ENCODE data around the gene ARFIP1.

The ARFIP1 gene

DNA sequence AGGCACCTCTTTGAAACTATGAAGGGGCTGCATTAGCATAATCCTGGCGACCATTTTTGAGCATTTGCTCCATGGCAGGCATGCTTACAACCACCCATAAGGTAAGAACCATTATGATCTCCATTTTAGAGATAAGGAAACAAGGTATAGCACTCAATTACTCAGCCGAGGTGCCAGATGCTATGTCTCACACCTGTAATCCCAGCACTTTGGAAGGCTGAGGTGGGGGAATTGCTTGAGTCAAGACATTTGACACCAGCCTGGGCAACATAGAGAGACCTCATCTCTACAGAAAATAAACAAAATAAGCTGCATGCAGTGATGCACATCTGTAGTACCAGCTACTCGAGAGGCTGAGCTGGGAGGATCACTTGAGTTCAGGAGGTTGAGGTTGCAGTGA lies 43.8 kb upstream of the ARFIP1 start (continued):
- TF ChIP-seq, protein P1, sequence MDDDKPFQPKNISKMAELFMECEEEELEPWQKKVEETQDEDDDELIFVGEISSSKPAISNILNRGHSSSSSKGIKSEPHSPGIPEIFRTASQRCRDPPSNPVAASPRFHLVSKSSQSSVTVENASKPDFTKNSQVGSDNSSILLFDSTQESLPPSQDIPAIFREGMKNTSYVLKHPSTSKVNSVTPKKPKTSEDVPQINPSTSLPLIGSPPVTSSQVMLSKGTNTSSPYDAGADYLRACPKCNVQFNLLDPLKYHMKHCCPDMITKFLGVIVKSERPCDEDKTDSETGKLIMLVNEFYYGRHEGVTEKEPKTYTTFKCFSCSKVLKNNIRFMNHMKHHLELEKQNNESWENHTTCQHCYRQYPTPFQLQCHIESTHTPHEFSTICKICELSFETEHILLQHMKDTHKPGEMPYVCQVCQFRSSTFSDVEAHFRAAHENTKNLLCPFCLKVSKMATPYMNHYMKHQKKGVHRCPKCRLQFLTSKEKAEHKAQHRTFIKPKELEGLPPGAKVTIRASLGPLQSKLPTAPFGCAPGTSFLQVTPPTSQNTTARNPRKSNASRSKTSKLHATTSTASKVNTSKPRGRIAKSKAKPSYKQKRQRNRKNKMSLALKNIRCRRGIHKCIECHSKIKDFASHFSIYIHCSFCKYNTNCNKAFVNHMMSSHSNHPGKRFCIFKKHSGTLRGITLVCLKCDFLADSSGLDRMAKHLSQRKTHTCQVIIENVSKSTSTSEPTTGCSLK (tag by site-specific recombination; IDR thresholded peaks at IDR 0.05) = no peak
- TF ChIP-seq ZBTB48 (tag by site-specific recombination; IDR thresholded peaks at IDR 0.05) (no peak), SCRT2 (tag by site-specific recombination; IDR thresholded peaks at IDR 0.05) (no peak), SP7 (tag by site-specific recombination; IDR thresholded peaks at IDR 0.05) (no peak), ZNF324 (tag by site-specific recombination; IDR thresholded peaks at IDR 0.05) (no peak)
- TF ChIP-seq, protein P2, sequence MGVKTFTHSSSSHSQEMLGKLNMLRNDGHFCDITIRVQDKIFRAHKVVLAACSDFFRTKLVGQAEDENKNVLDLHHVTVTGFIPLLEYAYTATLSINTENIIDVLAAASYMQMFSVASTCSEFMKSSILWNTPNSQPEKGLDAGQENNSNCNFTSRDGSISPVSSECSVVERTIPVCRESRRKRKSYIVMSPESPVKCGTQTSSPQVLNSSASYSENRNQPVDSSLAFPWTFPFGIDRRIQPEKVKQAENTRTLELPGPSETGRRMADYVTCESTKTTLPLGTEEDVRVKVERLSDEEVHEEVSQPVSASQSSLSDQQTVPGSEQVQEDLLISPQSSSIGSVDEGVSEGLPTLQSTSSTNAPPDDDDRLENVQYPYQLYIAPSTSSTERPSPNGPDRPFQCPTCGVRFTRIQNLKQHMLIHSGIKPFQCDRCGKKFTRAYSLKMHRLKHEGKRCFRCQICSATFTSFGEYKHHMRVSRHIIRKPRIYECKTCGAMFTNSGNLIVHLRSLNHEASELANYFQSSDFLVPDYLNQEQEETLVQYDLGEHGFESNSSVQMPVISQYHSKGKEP (tag by site-specific recombination; IDR thresholded peaks at IDR 0.05) = no peak
- TF ChIP-seq, protein P3, sequence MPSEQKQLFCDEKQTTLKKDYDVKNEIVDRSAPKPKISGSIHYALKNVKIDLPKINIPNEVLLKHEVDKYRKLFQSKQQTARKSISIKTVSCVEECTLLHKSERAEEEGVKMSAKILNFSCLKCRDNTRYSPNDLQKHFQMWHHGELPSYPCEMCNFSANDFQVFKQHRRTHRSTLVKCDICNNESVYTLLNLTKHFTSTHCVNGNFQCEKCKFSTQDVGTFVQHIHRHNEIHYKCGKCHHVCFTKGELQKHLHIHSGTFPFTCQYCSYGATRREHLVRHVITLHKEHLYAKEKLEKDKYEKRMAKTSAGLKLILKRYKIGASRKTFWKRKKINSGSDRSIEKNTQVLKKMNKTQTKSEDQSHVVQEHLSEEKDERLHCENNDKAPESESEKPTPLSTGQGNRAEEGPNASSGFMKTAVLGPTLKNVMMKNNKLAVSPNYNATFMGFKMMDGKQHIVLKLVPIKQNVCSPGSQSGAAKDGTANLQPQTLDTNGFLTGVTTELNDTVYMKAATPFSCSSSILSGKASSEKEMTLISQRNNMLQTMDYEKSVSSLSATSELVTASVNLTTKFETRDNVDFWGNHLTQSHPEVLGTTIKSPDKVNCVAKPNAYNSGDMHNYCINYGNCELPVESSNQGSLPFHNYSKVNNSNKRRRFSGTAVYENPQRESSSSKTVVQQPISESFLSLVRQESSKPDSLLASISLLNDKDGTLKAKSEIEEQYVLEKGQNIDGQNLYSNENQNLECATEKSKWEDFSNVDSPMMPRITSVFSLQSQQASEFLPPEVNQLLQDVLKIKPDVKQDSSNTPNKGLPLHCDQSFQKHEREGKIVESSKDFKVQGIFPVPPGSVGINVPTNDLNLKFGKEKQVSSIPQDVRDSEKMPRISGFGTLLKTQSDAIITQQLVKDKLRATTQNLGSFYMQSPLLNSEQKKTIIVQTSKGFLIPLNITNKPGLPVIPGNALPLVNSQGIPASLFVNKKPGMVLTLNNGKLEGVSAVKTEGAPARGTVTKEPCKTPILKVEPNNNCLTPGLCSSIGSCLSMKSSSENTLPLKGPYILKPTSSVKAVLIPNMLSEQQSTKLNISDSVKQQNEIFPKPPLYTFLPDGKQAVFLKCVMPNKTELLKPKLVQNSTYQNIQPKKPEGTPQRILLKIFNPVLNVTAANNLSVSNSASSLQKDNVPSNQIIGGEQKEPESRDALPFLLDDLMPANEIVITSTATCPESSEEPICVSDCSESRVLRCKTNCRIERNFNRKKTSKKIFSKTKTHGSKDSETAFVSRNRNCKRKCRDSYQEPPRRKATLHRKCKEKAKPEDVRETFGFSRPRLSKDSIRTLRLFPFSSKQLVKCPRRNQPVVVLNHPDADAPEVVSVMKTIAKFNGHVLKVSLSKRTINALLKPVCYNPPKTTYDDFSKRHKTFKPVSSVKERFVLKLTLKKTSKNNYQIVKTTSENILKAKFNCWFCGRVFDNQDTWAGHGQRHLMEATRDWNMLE (tag by site-specific recombination; conservative IDR thresholded peaks at IDR 0.05; ENCODE audit: low read depth) = no peak

DNA sequence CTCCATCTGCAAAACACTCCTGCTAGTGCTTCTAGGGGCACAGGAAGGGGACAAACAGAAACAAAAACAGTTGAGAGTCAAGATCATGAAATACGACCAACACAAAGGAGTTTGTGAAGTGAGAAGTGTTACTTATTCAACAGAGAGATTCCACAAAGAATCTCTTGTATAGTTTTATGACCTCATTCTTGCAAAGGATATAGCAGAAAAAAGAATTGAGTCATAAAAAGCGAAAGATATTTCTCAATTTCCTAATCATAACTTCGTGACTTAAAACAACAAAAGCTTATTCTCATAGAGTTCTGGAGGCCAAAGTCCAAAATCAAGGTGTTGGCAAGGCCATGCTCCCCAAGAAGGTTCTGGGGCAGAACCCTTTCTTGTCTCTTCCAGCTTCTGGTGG lies 40.9 kb upstream of the ARFIP1 start:
- ChIA-PET CTCF (interaction anchor here (0.9 kb wide), 1 partner anchor 330 kb away, joined by 3 read pairs; no protein-coding TSS in a partner anchor), POLR2A (no interaction called here)
- Histone ChIP-seq H3K4me3 (ENCODE audit: low read depth, low read length) (no peak overlapping the region), H3K9me3 (ENCODE audit: control insufficient read depth, insufficient read depth, low read depth, low read length) (no peaks in the 10 kb centered on the region), H3K4me1 (ENCODE audit: control insufficient read depth, insufficient read depth, low read length) (no peaks in the 10 kb centered on the region), H3K36me3 (ENCODE audit: control insufficient read depth in 2 of 2, insufficient read depth in 1 of 2, low read length in 2 of 2) (no peaks in the 10 kb centered on the region), H3K27ac (ENCODE audit: extremely low read depth, low read depth, low read length) (no peak overlapping the region)
- TF ChIP-seq ZNF670 (tag by site-specific recombination; IDR thresholded peaks at IDR 0.05; ENCODE audit: low read depth) (no peak), ZNF311 (tag by site-specific recombination; IDR thresholded peaks at IDR 0.05; ENCODE audit: borderline replicate concordance) (no peak), ZNF747 (tag by site-specific recombination; IDR thresholded peaks at IDR 0.05) (no peak)

DNA sequence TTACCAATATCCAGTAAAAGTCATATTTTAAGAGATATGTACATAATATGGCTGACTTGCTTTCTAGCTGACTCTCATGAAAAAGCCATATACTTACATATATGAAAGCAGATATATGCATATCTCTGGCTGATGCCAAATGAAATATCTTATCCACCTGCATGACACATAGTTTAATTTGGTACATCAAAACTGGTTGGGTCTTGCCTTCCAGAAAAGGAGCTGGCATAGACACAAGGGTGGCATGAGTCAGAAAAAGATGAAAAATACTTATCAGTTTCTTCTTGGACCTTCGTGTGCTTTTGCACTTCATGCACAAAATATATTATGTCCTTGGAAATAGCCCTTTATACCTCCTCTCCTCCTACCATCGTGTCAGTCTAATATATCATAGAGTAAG lies 32.3 kb upstream of the ARFIP1 start:
- Histone ChIP-seq H3K9me3 (ENCODE audit: control insufficient read depth, insufficient read depth, low read depth, low read length) (no peaks in the 10 kb centered on the region), H3K36me3 (ENCODE audit: control insufficient read depth in 2 of 2, insufficient read depth in 1 of 2, low read length in 2 of 2) (no peaks in the 10 kb centered on the region), H3K27ac (ENCODE audit: extremely low read depth, low read depth, low read length) (no peak overlapping the region), H3K4me1 (ENCODE audit: control insufficient read depth, insufficient read depth, low read length) (no peaks in the 10 kb centered on the region), H3K4me3 (ENCODE audit: low read depth, low read length) (no peak overlapping the region)
- POLR2A ChIA-PET = no interaction called here
- CTCF ChIA-PET = no interaction called here
- no peak for TF ChIP-seq KLF16 (tag by site-specific recombination; IDR thresholded peaks at IDR 0.05)
- no peak for TF ChIP-seq ZNF169 (tag by site-specific recombination; IDR thresholded peaks at IDR 0.05)
- TF ChIP-seq, protein P4, sequence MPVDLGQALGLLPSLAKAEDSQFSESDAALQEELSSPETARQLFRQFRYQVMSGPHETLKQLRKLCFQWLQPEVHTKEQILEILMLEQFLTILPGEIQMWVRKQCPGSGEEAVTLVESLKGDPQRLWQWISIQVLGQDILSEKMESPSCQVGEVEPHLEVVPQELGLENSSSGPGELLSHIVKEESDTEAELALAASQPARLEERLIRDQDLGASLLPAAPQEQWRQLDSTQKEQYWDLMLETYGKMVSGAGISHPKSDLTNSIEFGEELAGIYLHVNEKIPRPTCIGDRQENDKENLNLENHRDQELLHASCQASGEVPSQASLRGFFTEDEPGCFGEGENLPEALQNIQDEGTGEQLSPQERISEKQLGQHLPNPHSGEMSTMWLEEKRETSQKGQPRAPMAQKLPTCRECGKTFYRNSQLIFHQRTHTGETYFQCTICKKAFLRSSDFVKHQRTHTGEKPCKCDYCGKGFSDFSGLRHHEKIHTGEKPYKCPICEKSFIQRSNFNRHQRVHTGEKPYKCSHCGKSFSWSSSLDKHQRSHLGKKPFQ (tag by site-specific recombination; IDR thresholded peaks at IDR 0.05) = no peak
- TF ChIP-seq YY1 (tag by site-specific recombination; IDR thresholded peaks at IDR 0.05) = no peak
- no peak for TF ChIP-seq ZNF621 (tag by site-specific recombination; IDR thresholded peaks at IDR 0.05)
- no peak for TF ChIP-seq FEZF1 (tag by site-specific recombination; IDR thresholded peaks at IDR 0.05)
- TF ChIP-seq ZNF157 (tag by site-specific recombination; IDR thresholded peaks at IDR 0.05) = no peak
- TF ChIP-seq ZNF768 (tag by site-specific recombination; IDR thresholded peaks at IDR 0.05) = no peak
- TF ChIP-seq, protein P5, sequence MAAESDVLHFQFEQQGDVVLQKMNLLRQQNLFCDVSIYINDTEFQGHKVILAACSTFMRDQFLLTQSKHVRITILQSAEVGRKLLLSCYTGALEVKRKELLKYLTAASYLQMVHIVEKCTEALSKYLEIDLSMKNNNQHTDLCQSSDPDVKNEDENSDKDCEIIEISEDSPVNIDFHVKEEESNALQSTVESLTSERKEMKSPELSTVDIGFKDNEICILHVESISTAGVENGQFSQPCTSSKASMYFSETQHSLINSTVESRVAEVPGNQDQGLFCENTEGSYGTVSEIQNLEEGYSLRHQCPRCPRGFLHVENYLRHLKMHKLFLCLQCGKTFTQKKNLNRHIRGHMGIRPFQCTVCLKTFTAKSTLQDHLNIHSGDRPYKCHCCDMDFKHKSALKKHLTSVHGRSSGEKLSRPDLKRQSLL (tag by site-specific recombination; IDR thresholded peaks at IDR 0.05) = no peak
- TF ChIP-seq SP3 (tag by site-specific recombination; IDR thresholded peaks at IDR 0.05) = no peak
